ENCODE data around the gene HMGCS2.

The HMGCS2 gene

DNA sequence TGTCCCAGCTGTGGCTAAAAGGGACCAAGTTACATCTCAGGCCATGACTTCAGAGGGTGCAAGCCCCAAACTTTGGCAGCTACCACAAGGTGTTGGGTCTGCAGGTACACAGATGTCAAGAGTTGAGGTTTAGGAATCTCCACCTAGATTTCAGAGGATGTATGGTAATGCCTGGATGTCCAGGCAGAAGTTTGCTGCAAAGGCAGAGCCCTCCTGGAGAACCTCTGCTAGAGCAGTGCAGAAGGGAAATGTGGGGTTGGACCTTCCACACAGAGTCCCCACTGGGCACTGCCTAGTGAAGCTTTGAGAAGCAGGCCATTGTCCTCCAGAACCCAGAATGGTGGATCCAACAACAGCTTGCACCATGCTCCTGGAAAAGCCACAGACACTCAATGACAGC, 67.0 kb downstream of the HMGCS2 start:
- DNase-seq (ENCODE audit: low read depth, low spot score), result no peak

DNA sequence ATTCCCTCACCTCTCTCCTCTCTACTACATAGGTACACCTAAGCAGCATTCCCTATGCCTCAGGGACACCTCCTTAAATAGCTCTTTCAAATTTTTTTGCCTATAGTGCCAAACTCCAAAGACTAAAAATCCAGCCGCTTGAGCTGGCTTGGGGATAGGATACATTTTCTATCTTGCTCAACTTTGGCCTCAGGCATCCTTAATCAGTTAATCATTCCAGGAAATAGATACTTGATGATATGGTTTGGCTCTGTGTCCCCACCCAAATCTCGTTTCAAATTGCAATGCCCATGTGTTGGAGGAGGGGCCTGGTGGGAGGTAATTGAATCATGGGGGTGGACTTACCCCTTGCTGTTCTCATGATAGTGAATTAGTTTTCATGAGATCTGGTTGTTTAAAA, 68.4 kb downstream of the HMGCS2 start:
- no peak for DNase-seq (ENCODE audit: low read depth, low spot score)

Measured in smooth muscle cell of the brain vasculature (primary cell).